LNCAP (cell line): ENCODE results near the gene NOP16.

Experiments used
- TF ChIP-seq, protein P1 (sequence below): fragments of 450-650 bp; IDR thresholded peaks from 2 replicates; pipeline ENCODE4 v1.5.1; 2017; ENCODE audit warnings: mild to moderate bottlenecking

NOP16 gene

GRCh38 chr5:176388003-176388443 is 375 bp downstream of the NOP16 start:
- TF ChIP-seq, protein P1, sequence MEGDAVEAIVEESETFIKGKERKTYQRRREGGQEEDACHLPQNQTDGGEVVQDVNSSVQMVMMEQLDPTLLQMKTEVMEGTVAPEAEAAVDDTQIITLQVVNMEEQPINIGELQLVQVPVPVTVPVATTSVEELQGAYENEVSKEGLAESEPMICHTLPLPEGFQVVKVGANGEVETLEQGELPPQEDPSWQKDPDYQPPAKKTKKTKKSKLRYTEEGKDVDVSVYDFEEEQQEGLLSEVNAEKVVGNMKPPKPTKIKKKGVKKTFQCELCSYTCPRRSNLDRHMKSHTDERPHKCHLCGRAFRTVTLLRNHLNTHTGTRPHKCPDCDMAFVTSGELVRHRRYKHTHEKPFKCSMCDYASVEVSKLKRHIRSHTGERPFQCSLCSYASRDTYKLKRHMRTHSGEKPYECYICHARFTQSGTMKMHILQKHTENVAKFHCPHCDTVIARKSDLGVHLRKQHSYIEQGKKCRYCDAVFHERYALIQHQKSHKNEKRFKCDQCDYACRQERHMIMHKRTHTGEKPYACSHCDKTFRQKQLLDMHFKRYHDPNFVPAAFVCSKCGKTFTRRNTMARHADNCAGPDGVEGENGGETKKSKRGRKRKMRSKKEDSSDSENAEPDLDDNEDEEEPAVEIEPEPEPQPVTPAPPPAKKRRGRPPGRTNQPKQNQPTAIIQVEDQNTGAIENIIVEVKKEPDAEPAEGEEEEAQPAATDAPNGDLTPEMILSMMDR: no peak

DNA sequence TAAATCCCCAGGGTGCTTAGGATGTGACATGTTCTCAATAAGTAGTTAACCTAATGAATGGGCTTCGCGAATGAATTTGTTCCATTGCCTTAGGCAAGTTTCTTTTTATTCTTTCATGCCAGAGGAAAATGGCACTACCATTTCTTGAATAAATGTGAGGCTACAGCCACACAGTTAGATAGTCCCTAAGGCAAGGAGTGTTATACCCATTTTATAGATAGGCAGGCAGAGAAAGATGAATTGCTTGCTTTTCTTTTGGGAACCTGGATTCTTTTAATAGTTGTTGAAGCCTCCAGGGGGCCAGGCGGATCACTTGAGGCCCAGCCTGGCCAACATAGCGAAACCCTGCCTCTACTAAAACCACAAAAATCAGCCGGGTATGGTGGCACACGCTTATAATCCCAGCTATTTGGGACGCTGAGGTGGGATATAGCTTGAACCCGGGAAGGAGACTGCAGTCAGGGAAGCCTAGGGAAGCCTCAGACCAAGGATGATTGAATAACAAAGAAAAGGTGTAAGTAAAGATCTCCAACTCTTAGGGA is 943 bp downstream of the NOP16 start:
- TF ChIP-seq, protein P1: no peak

- TF ChIP-seq, protein P1: no peak
Observed at GRCh38 chr5:176386491-176386890, 1.9 kb downstream of the NOP16 start.

- TF ChIP-seq, protein P1: no peak
Observed at GRCh38 chr5:176384991-176385390, 3.4 kb downstream of the NOP16 start.

- TF ChIP-seq, protein P1: no peak
Observed at GRCh38 chr5:176384366-176384930, 4.0 kb downstream of the NOP16 start.

GRCh38 chr5:176383961-176384360 is 4.4 kb downstream of the NOP16 start:
- TF ChIP-seq, protein P1: no peak

GRCh38 chr5:176383248-176383905 is 5.0 kb downstream of the NOP16 start:
- TF ChIP-seq, protein P1: no peak
